MG63 (cell line): ENCODE measurements around the gene CATSPERZ. TPM values are rescaled to one million over a fixed set of nuclear protein-coding genes. Genes with fewer than 3 reads are reported as not detected.
A peak's percentile ranks its signal among the peaks of the same experiment; 100 is the strongest.
"Not testable (repeated sequence)": the region's sequence is repeated elsewhere in the genome, so short reads cannot be mapped to it uniquely, and the experiment has no call there.

Experiments used
- DNase-seq: peaks from one replicate; pipeline ENCODE4 v3.0.0-alpha.2; 2020
- H3K27me3 ChIP-seq: fragments of 250-450 bp; sonication (Bioruptor Pico); 2 replicates; pipeline ENCODE4 v1.5.1; 2020; ENCODE audit warnings: mild to moderate bottlenecking, moderate library complexity
- H3K36me3 ChIP-seq: fragments of 250-450 bp; sonication (Bioruptor Pico); 2 replicates; pipeline ENCODE4 v1.5.1; 2020; ENCODE audit warnings: mild to moderate bottlenecking, moderate library complexity
- H3K4me3 ChIP-seq: fragments of 250-450 bp; sonication (Bioruptor Pico); 2 replicates; pipeline ENCODE4 v1.5.1; 2020; ENCODE audit warnings: mild to moderate bottlenecking, moderate library complexity
- H3K9me3 ChIP-seq: fragments of 250-450 bp; sonication (Bioruptor Pico); 2 replicates; pipeline ENCODE4 v1.5.1; 2020; ENCODE audit warnings: mild to moderate bottlenecking, moderate library complexity
- total RNA-seq: library from RNA; depleted of rRNA; stranded (reverse); fragments of >200 nt; shearing (Covaris generic); gene quantifications from 2 replicates; pipeline ENCODE4 v1.2.3, GENCODE V29; 2014; ENCODE audit warnings: low replicate concordance

Gene CATSPERZ
- total RNA-seq, 1 experiment from 2014 or later: not detected

GRCh38 chr11:64321026-64321425 is 20.9 kb downstream of the CATSPERZ start:
- no peak for DNase-seq
- Histone ChIP-seq H3K36me3 (peaks cover 21% of the 10 kb centered on the region), H3K4me3 (no peak overlapping the region), H3K27me3 (no peaks in the 10 kb centered on the region), H3K9me3 (no peaks in the 10 kb centered on the region)

GRCh38 chr11:64321533-64321932 is 21.4 kb downstream of the CATSPERZ start:
- Histone ChIP-seq H3K9me3 (no peaks in the 10 kb centered on the region), H3K27me3 (no peaks in the 10 kb centered on the region), H3K36me3 (peaks cover 16% of the 10 kb centered on the region), H3K4me3 (no peak overlapping the region)
- no peak for DNase-seq

GRCh38 chr11:64322925-64323260 is 22.7 kb downstream of the CATSPERZ start:
- H3K27me3 ChIP-seq: no peaks in the 10 kb centered on the region

GRCh38 chr11:64323373-64323772 is 23.2 kb downstream of the CATSPERZ start:
- no peak overlapping the region for H3K4me3 ChIP-seq
- DNase-seq: no peak
- H3K9me3 ChIP-seq: no peaks in the 10 kb centered on the region
- H3K36me3 ChIP-seq: peaks cover 8% of the 10 kb centered on the region; the same call in 1 of the 2 replicates
- no peaks in the 10 kb centered on the region for H3K27me3 ChIP-seq

More at GRCh38 chr11:64322925-64323260, 22.7 kb downstream of the CATSPERZ start:
- DNase-seq: no peak
- Histone ChIP-seq H3K9me3 (no peaks in the 10 kb centered on the region), H3K36me3 (peaks cover 8% of the 10 kb centered on the region; the same call in 1 of the 2 replicates), H3K4me3 (no peak overlapping the region)

- H3K36me3 ChIP-seq, DNase-seq, H3K4me3 ChIP-seq, H3K9me3 ChIP-seq, H3K27me3 ChIP-seq: not testable (repeated sequence)
Measured at GRCh38 chr11:64323984-64324383, 23.8 kb downstream of the CATSPERZ start.

- H3K27me3 ChIP-seq: no peaks in the 10 kb centered on the region
- H3K9me3 ChIP-seq: no peaks in the 10 kb centered on the region
- H3K36me3 ChIP-seq: peaks cover 3% of the 10 kb centered on the region; the same call in 1 of the 2 replicates
- no peak for DNase-seq
- no peak overlapping the region for H3K4me3 ChIP-seq
Measured at GRCh38 chr11:64324692-64325469, 24.7 kb downstream of the CATSPERZ start.

GRCh38 chr11:64327375-64327774 is 27.2 kb downstream of the CATSPERZ start:
- no peak for DNase-seq
- Histone ChIP-seq H3K36me3 (no peaks in the 10 kb centered on the region), H3K9me3 (no peaks in the 10 kb centered on the region), H3K27me3 (no peaks in the 10 kb centered on the region), H3K4me3 (no peak overlapping the region)

- DNase-seq: no peak
- Histone ChIP-seq H3K36me3 (no peaks in the 10 kb centered on the region), H3K27me3 (no peaks in the 10 kb centered on the region), H3K9me3 (no peaks in the 10 kb centered on the region), H3K4me3 (no peak overlapping the region)
Measured at GRCh38 chr11:64327993-64328392, 27.8 kb downstream of the CATSPERZ start.

GRCh38 chr11:64330888-64331287 is 30.7 kb downstream of the CATSPERZ start:
- DNase-seq: no peak
- no peaks in the 10 kb centered on the region for H3K36me3 ChIP-seq
- H3K27me3 ChIP-seq: no peaks in the 10 kb centered on the region
- H3K9me3 ChIP-seq: no peaks in the 10 kb centered on the region
- no peak overlapping the region for H3K4me3 ChIP-seq

GRCh38 chr11:64331569-64332371 is 31.6 kb downstream of the CATSPERZ start:
- peak; percentile 97 for DNase-seq
- Histone ChIP-seq H3K9me3 (no peaks in the 10 kb centered on the region), H3K36me3 (no peaks in the 10 kb centered on the region), H3K4me3 (no peak overlapping the region), H3K27me3 (no peaks in the 10 kb centered on the region)

- no peaks in the 10 kb centered on the region for H3K9me3 ChIP-seq
- no peaks in the 10 kb centered on the region for H3K36me3 ChIP-seq
- no peaks in the 10 kb centered on the region for H3K27me3 ChIP-seq
- H3K4me3 ChIP-seq: no peak overlapping the region
- no peak for DNase-seq
Measured at GRCh38 chr11:64333556-64333955, 33.4 kb downstream of the CATSPERZ start.

GRCh38 chr11:64334764-64335735 is 34.9 kb downstream of the CATSPERZ start:
- Histone ChIP-seq H3K27me3 (no peaks in the 10 kb centered on the region), H3K9me3 (no peaks in the 10 kb centered on the region), H3K4me3 (no peak overlapping the region), H3K36me3 (no peaks in the 10 kb centered on the region)
- peak; percentile 85 for DNase-seq

GRCh38 chr11:64337538-64338249 is 37.5 kb downstream of the CATSPERZ start:
- Histone ChIP-seq H3K9me3 (no peaks in the 10 kb centered on the region), H3K27me3 (no peaks in the 10 kb centered on the region), H3K36me3 (no peaks in the 10 kb centered on the region), H3K4me3 (no peak overlapping the region)
- DNase-seq: no peak

- no peak for DNase-seq
- Histone ChIP-seq H3K36me3 (no peaks in the 10 kb centered on the region), H3K4me3 (no peak overlapping the region), H3K9me3 (no peaks in the 10 kb centered on the region), H3K27me3 (no peaks in the 10 kb centered on the region)
Measured at GRCh38 chr11:64338716-64339115, 38.6 kb downstream of the CATSPERZ start.

GRCh38 chr11:64339286-64339685 is 39.1 kb downstream of the CATSPERZ start:
- no peaks in the 10 kb centered on the region for H3K27me3 ChIP-seq
- no peak overlapping the region for H3K4me3 ChIP-seq
- no peaks in the 10 kb centered on the region for H3K9me3 ChIP-seq
- DNase-seq: no peak
- H3K36me3 ChIP-seq: no peaks in the 10 kb centered on the region

GRCh38 chr11:64339754-64340408 is 39.7 kb downstream of the CATSPERZ start, which contains the start of gene CCDC88B:
Gene CCDC88B (plus strand): TSS chr11:64340204. CDS start chr11:64340267, 63 bp downstream.
- H3K9me3 ChIP-seq: no peaks in the 10 kb centered on the region
- DNase-seq: no peak

More at GRCh38 chr11:64339754-64340408, 39.7 kb downstream of the CATSPERZ start, which contains the start of gene CCDC88B:
- Histone ChIP-seq H3K36me3 (no peaks in the 10 kb centered on the region), H3K27me3 (no peaks in the 10 kb centered on the region), H3K4me3 (no peak within 1 kb of the TSS)
